Ectodermal cell (in vitro differentiated cells): ENCODE results near the gene OR5B21.

Experiments used
- H3K27ac ChIP-seq: 2 replicates; pipeline ENCODE4 v1.7.0; 2013; ENCODE audit warnings: mild to moderate bottlenecking, low read depth, low read length; ENCODE audit not compliant: insufficient read depth, poor library complexity, severe bottlenecking
- H3K27me3 ChIP-seq: 2 replicates; pipeline ENCODE4 v1.7.0; 2013; ENCODE audit warnings: mild to moderate bottlenecking, low read length; ENCODE audit not compliant: insufficient read depth, control insufficient read depth, poor library complexity, severe bottlenecking
- H3K36me3 ChIP-seq: one replicate; pipeline ENCODE4 v1.7.0; 2013; ENCODE audit warnings: low read length; ENCODE audit not compliant: control insufficient read depth, insufficient read depth
- H3K4me1 ChIP-seq: one replicate; pipeline ENCODE4 v1.7.0; 2013; ENCODE audit warnings: low read length; ENCODE audit not compliant: control insufficient read depth, insufficient read depth
- H3K4me3 ChIP-seq: 2 replicates; pipeline ENCODE4 v1.7.0; 2013; ENCODE audit warnings: low read depth, low read length, control low read depth; ENCODE audit not compliant: insufficient read depth
- H3K9me3 ChIP-seq: 2 replicates; pipeline ENCODE4 v1.7.0; 2013; ENCODE audit warnings: mild to moderate bottlenecking, low read length, moderate library complexity; ENCODE audit not compliant: control insufficient read depth
- WGBS, 2 experiments: methylation state at CpG; one replicate each; pipeline ENCODE4 v1.1.7; 2013; ENCODE audit warnings: missing lambda C conversion rate in 2 of 2; 5-methylcytosine and 5-hydroxymethylcytosine counted together

Gene OR5B21

DNA sequence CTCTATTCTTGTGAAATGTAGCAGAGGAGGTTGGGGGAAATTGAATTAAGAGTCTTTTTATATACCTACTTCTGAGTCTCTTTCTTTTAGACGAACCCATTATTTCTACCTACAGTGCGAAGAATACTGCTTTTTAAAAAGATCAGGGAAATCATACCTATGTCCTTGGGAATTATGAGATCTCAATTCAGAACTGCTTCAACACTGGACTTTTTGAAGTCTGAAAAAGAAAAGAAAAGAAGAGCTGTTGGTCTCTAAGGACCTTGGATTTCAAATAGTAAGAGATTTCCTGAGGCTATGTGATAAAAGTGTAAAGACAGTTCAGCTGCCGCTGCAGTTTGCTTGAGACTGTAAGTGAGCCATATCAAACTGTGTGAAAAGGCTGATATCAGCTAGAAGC, 3.7 kb upstream of the OR5B21 start:
- H3K27ac ChIP-seq, result no peak overlapping the region
- WGBS, 2 experiments, result 86 to 92% methylated on average over 2 to 3 of the region's 3 CpGs
- no peak overlapping the region for H3K4me3 ChIP-seq
- no peaks in the 10 kb centered on the region for H3K9me3 ChIP-seq
- H3K36me3 ChIP-seq, result no peaks in the 10 kb centered on the region
- no peaks in the 10 kb centered on the region for H3K4me1 ChIP-seq
- no peaks in the 10 kb centered on the region for H3K27me3 ChIP-seq

DNA sequence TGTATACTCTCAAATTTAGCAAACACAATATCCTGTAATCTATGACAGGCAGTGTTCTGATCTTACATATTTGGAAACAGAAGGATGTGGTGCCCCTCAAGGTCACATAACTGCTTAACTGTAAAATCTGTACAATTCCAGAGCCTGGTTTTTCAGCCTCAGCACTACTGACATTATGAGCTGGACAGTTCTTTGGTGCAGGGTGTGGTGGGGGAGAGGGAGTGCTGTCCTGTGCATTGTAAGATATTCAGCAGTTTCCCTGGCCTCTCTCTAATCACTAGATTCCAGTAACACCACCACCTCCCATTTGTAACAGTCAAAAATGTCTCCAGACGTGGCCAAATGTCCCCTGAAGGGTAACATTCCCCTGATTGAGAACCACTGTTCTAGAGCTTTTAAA, 1.8 kb upstream of the OR5B21 start:
- Histone ChIP-seq H3K36me3 (no peaks in the 10 kb centered on the region), H3K27ac (no peak overlapping the region), H3K9me3 (no peaks in the 10 kb centered on the region), H3K4me1 (no peaks in the 10 kb centered on the region), H3K4me3 (no peak overlapping the region), H3K27me3 (no peaks in the 10 kb centered on the region)
- WGBS, 2 experiments, result 67 to 76% methylated on average over 1 of the region's 1 CpG

DNA sequence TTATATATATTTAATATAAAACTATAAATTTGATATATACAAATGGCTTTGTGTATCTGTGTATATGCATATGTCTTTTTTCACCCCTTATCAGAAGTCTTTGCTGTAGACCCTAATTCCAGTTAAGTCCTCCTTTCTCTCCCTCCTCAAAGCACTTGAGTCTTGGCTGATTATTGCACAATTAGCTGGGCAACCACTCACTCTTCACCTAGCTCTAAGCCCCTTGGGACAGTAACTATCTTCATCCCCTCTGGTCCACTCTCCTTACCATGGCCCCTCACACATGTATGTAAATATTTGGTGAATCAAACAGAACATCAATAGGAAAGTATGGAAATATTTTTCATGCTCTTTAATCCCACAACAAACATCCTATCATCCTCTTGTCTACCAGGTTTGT, 909 bp upstream of the OR5B21 start:
- H3K27ac ChIP-seq, result no peak overlapping the region
- no peaks in the 10 kb centered on the region for H3K36me3 ChIP-seq
- no peaks in the 10 kb centered on the region for H3K9me3 ChIP-seq
- H3K4me1 ChIP-seq, result no peaks in the 10 kb centered on the region
- no peaks in the 10 kb centered on the region for H3K27me3 ChIP-seq
- no peak overlapping the region for H3K4me3 ChIP-seq

DNA sequence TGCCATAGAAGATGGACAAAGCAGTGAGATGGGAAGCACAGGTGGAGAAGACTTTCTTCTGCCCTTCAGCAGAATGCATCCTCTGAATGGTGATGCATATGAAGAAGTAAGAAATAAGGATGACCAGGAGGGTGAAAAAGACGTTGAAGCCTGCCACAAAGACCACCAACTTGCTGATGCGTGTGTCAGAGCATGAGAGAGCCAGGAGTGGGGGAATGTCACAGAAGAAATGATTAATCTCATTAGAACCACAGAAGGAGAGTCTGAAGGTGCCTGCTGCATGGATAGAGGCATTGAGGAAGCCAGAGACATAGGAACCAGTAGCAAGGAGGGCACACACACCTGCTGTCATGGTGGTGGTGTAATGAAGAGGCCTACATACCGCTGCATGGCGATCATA, 550 bp downstream of the OR5B21 start:
- H3K4me3 ChIP-seq, result no peak overlapping the region
- no peaks in the 10 kb centered on the region for H3K27me3 ChIP-seq
- H3K36me3 ChIP-seq, result no peaks in the 10 kb centered on the region
- no peak overlapping the region for H3K27ac ChIP-seq
- no peaks in the 10 kb centered on the region for H3K9me3 ChIP-seq
- no peaks in the 10 kb centered on the region for H3K4me1 ChIP-seq
- 91 to 95% methylated on average over 4 of the region's 4 CpGs for WGBS, 2 experiments

DNA sequence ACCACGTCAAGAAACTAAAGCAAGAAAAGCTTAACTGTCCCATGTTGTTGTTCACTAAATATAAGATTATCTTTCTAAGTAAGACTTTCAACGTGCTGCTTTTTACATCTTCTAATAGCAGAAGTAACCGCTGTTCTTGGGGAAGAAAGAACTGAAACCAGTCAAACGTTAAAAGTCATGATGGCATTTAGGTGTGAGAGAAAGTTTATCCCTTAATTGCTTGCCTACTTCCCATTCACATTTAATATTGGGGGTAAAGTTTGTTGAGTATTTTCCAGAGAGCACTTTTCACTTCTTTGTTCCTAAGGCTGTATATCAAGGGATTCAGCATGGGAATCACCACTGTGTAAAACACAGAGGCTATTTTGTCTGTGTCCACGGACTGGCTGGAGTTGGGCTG, 970 bp downstream of the OR5B21 start:
- no peak overlapping the region for H3K27ac ChIP-seq
- no peak overlapping the region for H3K4me3 ChIP-seq
- no peaks in the 10 kb centered on the region for H3K36me3 ChIP-seq
- WGBS, 2 experiments, result 90 to 92% methylated on average over 3 to 5 of the region's 5 CpGs
- H3K27me3 ChIP-seq, result no peaks in the 10 kb centered on the region
- H3K4me1 ChIP-seq, result no peaks in the 10 kb centered on the region
- H3K9me3 ChIP-seq, result no peaks in the 10 kb centered on the region

DNA sequence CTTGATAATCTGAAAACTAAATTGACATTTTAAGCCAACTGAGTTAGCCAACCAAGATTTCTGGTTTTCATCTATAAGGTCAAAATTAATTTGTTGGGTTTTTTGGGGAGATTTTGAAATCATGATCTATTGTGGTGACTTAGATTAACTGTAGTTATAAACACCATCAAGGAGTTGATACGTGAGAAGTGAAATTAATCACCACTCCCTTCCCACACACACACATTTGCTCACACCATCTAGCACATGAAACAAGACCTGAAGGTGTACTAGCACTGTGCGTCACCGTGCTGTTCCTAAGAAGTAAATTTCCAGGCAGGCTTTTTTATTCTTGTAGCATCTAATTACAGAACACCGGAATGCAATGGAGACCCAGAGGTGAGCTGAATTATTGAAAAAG, 2.1 kb downstream of the OR5B21 start:
- Histone ChIP-seq H3K4me1 (no peaks in the 10 kb centered on the region), H3K36me3 (no peaks in the 10 kb centered on the region), H3K9me3 (no peaks in the 10 kb centered on the region), H3K27me3 (no peaks in the 10 kb centered on the region), H3K4me3 (no peak overlapping the region), H3K27ac (no peak overlapping the region)
- WGBS, 2 experiments, result 90 to 99% methylated on average over 4 of the region's 4 CpGs

DNA sequence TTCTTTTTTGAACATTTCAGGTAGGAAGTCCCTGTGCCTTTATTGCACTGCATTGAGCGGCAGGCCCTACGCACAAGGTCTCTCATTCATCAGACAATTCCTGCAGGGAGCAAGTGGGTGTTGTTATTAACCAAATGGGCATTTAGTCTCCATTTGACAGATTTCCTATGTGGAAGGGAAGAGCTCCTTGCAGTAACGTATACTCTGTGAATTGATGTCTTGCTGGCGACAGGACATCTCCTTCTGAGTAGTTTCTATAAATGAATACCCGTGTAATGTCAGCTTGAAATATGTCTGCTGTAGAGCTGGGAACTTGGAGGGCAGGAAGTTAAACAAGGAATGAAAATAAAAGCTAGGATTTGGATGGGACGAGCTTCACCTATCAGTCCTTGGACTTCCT, 3.7 kb downstream of the OR5B21 start:
- no peaks in the 10 kb centered on the region for H3K36me3 ChIP-seq
- no peaks in the 10 kb centered on the region for H3K4me1 ChIP-seq
- no peaks in the 10 kb centered on the region for H3K27me3 ChIP-seq
- WGBS, 2 experiments, result 93% methylated on average over 6 of the region's 6 CpGs
- H3K4me3 ChIP-seq, result no peak overlapping the region
- no peaks in the 10 kb centered on the region for H3K9me3 ChIP-seq
- no peak overlapping the region for H3K27ac ChIP-seq

DNA sequence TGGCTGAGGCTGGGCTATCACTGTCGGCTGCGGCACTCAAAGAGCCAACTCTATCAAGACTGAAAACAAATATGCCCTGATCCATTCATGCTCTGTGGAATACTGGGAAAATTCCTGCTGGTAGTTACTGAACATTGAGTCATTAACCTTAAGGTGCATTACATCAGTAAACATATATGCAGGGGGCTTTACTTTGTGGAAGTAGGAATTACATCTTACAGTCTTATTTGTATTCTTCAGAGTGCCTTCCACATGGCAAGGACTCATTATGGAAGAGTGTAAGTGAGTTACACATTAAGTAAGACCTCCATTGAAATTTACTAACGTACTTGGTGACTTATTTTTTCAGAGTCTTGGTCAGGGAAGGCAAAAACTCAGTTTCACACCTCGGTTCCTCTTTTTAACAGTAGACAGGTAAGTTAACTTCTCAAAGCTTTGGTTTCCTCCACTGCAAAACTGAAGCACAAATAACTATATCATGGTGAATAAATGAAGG, 4.5 kb downstream of the OR5B21 start:
- no peaks in the 10 kb centered on the region for H3K9me3 ChIP-seq
- H3K4me3 ChIP-seq, result no peak overlapping the region
- no peaks in the 10 kb centered on the region for H3K4me1 ChIP-seq
- H3K36me3 ChIP-seq, result no peaks in the 10 kb centered on the region
- no peaks in the 10 kb centered on the region for H3K27me3 ChIP-seq
- H3K27ac ChIP-seq, result no peak overlapping the region
- 98 to 99% methylated on average over 4 of the region's 4 CpGs for WGBS, 2 experiments

DNA sequence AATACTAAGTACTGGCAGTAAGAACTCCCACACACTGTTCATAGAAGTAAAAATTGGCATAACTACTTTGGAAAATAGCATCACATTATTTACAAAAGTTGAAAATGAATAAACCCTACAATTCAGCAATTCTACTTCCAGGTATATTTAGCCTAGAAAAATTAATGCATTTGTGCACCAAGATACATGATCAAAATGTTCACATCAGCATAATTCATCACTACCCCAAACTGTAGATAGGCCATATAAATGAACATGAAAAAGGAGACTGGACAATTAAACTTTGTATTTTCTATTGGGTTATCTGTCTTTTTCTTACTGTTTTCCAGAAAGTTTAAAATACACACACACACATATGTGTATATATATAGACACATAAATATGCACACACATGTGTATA, 5.9 kb downstream of the OR5B21 start:
- H3K27me3 ChIP-seq, result no peaks in the 10 kb centered on the region
- no peaks in the 10 kb centered on the region for H3K36me3 ChIP-seq
- H3K4me1 ChIP-seq, result no peaks in the 10 kb centered on the region
- no peaks in the 10 kb centered on the region for H3K9me3 ChIP-seq
- no peak overlapping the region for H3K27ac ChIP-seq
- no peak overlapping the region for H3K4me3 ChIP-seq

DNA sequence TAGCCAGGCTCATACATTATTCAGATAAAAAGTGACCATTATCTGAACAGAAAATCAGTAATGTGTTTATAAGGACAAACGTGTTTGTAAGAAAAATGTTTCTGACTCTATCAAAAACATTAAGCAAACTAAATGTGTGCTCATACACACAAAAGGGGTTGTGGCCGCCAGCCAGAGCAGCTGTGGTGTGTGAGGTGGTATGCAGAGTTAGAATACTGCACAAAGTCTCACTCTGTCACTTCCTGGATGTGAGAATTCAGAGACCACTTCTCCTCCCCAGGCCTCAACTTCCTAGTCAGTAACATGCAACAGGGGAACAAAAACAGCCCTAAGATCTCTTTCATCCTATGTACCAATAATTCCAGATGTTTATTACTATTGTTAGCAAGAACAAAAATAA, 9.4 kb downstream of the OR5B21 start:
- Histone ChIP-seq H3K4me1 (no peaks in the 10 kb centered on the region), H3K27me3 (no peaks in the 10 kb centered on the region), H3K27ac (no peak overlapping the region), H3K4me3 (no peak overlapping the region), H3K36me3 (no peaks in the 10 kb centered on the region), H3K9me3 (no peaks in the 10 kb centered on the region)
- WGBS, 2 experiments, result 79 to 100% methylated on average over 1 to 2 of the region's 2 CpGs

DNA sequence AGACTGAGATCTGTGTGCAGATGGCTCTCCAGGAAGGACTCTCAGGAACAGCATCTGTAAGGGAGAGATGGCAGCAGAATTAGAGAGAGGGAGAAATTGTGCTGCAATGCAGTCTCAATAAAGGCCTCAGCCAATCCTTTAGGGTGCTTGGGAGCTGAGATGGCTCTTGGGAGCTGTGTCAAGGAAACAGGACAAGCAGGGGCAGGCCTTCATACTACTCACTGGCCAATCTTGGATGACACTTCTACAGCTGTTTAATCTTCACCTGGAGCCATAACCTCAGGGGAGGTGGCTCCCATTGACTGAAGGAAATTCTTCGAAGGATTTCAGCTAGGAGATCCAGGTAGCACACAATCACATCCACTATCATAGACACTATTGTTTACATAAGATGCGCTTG, 10.0 kb downstream of the OR5B21 start:
- no peaks in the 10 kb centered on the region for H3K27me3 ChIP-seq
- no peak overlapping the region for H3K4me3 ChIP-seq
- H3K4me1 ChIP-seq, result no peaks in the 10 kb centered on the region
- no peak overlapping the region for H3K27ac ChIP-seq
- H3K9me3 ChIP-seq, result no peaks in the 10 kb centered on the region
- no peaks in the 10 kb centered on the region for H3K36me3 ChIP-seq
- WGBS, 2 experiments, result 86 to 94% methylated on average over 2 of the region's 2 CpGs
